ENCODE data around the gene GSE1. TPM values are rescaled to one million over a fixed set of nuclear protein-coding genes. Genes with fewer than 3 reads are reported as not detected.

The GSE1 gene
- total RNA-seq, 1 experiment from 2014 or later, result 97.5 TPM

GRCh38 chr16:85612191-85612800 is 826 bp upstream of the GSE1 start:
- ChIA-PET POLR2A (interaction anchor here (0.6 kb wide), 2 partner anchors 47 to 55 kb away, joined by 3 to 6 read pairs; no protein-coding TSS in a partner anchor), CTCF (no interaction called here)
- Histone ChIP-seq H3K36me3 (ENCODE audit: control insufficient read depth, insufficient read depth, low read length) (no peaks in the 10 kb centered on the region; the same call in 1 of the 2 replicates), H3K4me3 (ENCODE audit: low read depth in 2 of 2, low read length in 2 of 2) (peak overlapping the region; percentile 60 to 63), H3K9me3 (ENCODE audit: control insufficient read depth, insufficient read depth, low read depth, low read length) (no peaks in the 10 kb centered on the region), H3K27me3 (ENCODE audit: control insufficient read depth, insufficient read depth, low read length) (no peaks in the 10 kb centered on the region), H3K4me1 (ENCODE audit: control insufficient read depth, insufficient read depth, low read length) (peaks cover 45% of the 10 kb centered on the region), H3K27ac (ENCODE audit: low read length) (peak overlapping the region; percentile 82)
- TF ChIP-seq CTCF (IDR thresholded peaks at IDR 0.05), result no peak
- no peak for TF ChIP-seq REST (IDR thresholded peaks at IDR 0.05; ENCODE audit: insufficient read depth in 1 of 2, low read depth in 2 of 2, low read length in 1 of 2)
- TF ChIP-seq POLR2AphosphoS5 (IDR thresholded peaks at IDR 0.05; ENCODE audit: low read depth, low read length), result peak; percentile 40; the same call in 1 of the 2 replicates
- TF ChIP-seq SIN3A (IDR thresholded peaks at IDR 0.05; ENCODE audit: borderline replicate concordance, insufficient read depth, low read depth, low read length), result no peak
- TF ChIP-seq TCF7L2 (IDR thresholded peaks at IDR 0.05; ENCODE audit: low read depth, low read length), result no peak
- no peak for DNase-seq (ENCODE audit: low read depth, low spot score)
- in situ Hi-C loops (cut with HindIII; ENCODE audit: low pct_unique_long_range_greater_than_20kb, low sequenced_read_pairs) (no loop called here), intact Hi-C loops (cut with micrococcal nuclease; ENCODE audit: unreplicated experiment) (loop anchor here (5.0 to 10.0 kb wide), 2 partner anchors 55 to 187 kb away; no protein-coding TSS in a partner anchor)
- BruUV-seq (replicated peaks), result no TSS peak
- peak; percentile 62 for ATAC-seq

GRCh38 chr16:85613604-85614337 is 649 bp downstream of the GSE1 start:
- intact Hi-C loops (cut with micrococcal nuclease; ENCODE audit: unreplicated experiment) (loop anchor here (5.0 to 10.0 kb wide), 2 partner anchors 56 to 189 kb away; no protein-coding TSS in a partner anchor), in situ Hi-C loops (cut with HindIII; ENCODE audit: low pct_unique_long_range_greater_than_20kb, low sequenced_read_pairs) (no loop called here)
- Histone ChIP-seq H3K4me3 (ENCODE audit: low read depth in 2 of 2, low read length in 2 of 2) (peak overlapping the region; percentile 60 to 63), H3K27me3 (ENCODE audit: control insufficient read depth, insufficient read depth, low read length) (no peaks in the 10 kb centered on the region), H3K9me3 (ENCODE audit: control insufficient read depth, insufficient read depth, low read depth, low read length) (no peaks in the 10 kb centered on the region), H3K36me3 (ENCODE audit: control insufficient read depth, insufficient read depth, low read length) (no peaks in the 10 kb centered on the region; the same call in 1 of the 2 replicates), H3K27ac (ENCODE audit: low read length) (peak overlapping the region; percentile 88; the same call in 1 of the 2 replicates), H3K4me1 (ENCODE audit: control insufficient read depth, insufficient read depth, low read length) (peaks cover 46% of the 10 kb centered on the region)
- ChIA-PET POLR2A (interaction anchor here (0.6 to 0.9 kb wide), 2 partner anchors 10 to 51 kb away, joined by 4 to 9 read pairs; no protein-coding TSS in a partner anchor), CTCF (interaction anchor here (0.6 to 0.9 kb wide), 4 partner anchors 31 to 333 kb away, joined by 3 to 11 read pairs (median 4); no protein-coding TSS in a partner anchor)
- no TSS peak for BruUV-seq (replicated peaks)
- ATAC-seq (peak; percentile 0; the same call in 1 of the 2 replicates), DNase-seq (ENCODE audit: low read depth, low spot score) (no peak)
- TF ChIP-seq TCF7L2 (IDR thresholded peaks at IDR 0.05; ENCODE audit: low read depth, low read length) (no peak), REST (IDR thresholded peaks at IDR 0.05; ENCODE audit: insufficient read depth in 1 of 2, low read depth in 2 of 2, low read length in 1 of 2) (no peak), CTCF (IDR thresholded peaks at IDR 0.05) (no peak), POLR2AphosphoS5 (IDR thresholded peaks at IDR 0.05; ENCODE audit: low read depth, low read length) (no peak), SIN3A (IDR thresholded peaks at IDR 0.05; ENCODE audit: borderline replicate concordance, insufficient read depth, low read depth, low read length) (no peak)
